ENCODE results near the gene SMKR1.
"Not testable (repeated sequence)": the region's sequence is repeated elsewhere in the genome, so short reads cannot be mapped to it uniquely, and the experiment has no call there.

The SMKR1 gene

GRCh38 chr7:129501760-129502707, at the start of gene SMKR1:
Gene SMKR1, plus strand, starts transcription at chr7:129502531. Its CDS starts 294 bp downstream, at chr7:129502825.
- no peak for DNase-seq (ENCODE audit: low read depth, low spot score)

GRCh38 chr7:129452589-129453231, 49.6 kb upstream of the SMKR1 start:
- DNase-seq (ENCODE audit: low read depth, low spot score) = no peak

DNA sequence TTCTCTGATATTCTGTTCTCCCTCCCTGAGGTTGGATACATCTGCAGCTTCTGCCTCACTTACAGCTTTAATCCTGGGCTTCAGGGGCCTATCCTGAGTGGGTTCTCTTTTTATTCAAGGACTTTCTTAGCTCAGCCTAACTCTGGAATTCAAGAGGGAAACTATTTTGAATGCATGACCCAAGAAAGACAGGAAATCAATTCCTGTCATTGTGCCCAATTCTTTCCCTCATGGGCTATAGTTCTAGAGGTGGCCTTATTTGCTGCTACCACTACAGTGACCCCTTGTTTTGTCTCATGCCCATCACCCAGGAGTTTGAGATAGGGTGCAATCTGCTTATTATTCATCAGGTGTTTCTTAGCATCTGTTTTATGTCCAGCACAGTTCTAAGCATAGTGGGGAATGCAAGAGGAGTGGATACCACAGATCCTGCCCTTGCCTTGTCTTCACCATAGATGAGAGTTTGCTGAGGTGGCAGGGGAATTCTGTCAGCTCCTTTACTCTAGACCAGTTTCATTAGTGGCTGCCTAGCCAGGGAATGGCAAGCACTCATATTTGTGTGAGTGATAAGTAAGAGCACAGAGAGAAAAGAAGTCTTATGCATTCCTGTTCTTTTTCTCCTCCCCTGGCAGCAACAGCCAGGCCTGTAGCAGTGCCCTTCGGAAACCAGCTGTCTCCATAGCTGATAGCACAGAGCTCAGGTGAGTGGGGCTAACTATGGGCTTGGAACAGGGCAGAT, 48.7 kb upstream of the SMKR1 start:
- DNase-seq (ENCODE audit: low read depth, low spot score) = no peak

- DNase-seq (ENCODE audit: low read depth, low spot score) = no peak
Observed at GRCh38 chr7:129454249-129454551, 48.1 kb upstream of the SMKR1 start.

GRCh38 chr7:129456421-129456820, 45.9 kb upstream of the SMKR1 start:
- no peak for DNase-seq (ENCODE audit: low read depth, low spot score)

DNA sequence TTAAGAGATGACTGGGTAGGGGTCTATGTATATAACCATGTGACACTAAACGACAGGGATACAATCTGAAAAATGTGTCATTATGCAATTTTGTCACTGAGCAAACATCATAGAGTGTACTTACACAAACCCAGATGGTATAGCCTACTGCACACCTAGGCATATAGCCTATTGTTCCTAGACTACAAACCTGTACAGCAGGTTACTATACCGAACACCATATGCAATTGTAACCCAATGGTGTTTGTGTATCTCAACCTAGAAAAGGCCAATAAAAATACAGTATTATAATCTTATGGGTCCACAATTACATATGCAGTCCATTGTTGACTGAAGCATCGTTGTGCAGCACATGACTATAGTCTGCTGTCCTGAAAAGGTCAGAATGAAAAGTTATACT, 45.2 kb upstream of the SMKR1 start:
- DNase-seq (ENCODE audit: low read depth, low spot score) = no peak

GRCh38 chr7:129458171-129458570, 44.2 kb upstream of the SMKR1 start:
- DNase-seq (ENCODE audit: low read depth, low spot score) = no peak

DNA sequence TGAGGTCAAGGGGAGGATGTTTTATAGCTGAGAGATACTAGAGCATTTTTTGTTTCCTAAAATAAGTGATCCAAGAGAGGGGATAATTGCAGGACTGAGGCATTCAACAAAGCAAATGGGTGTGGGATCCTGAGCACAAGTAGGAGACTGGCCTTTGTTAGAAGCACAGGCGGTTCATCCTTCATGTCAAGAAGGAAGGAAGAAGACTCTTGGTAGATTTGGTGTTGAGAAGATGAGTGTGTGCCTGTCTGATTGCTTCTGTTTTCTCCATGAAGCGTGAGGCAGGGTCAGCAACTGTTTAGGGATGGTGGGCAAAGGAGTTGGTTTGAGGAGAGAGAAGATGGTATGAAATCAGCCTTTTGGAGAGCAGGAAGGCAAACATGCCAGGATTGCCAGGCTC, 40.5 kb upstream of the SMKR1 start:
- no peak for DNase-seq (ENCODE audit: low read depth, low spot score)

DNA sequence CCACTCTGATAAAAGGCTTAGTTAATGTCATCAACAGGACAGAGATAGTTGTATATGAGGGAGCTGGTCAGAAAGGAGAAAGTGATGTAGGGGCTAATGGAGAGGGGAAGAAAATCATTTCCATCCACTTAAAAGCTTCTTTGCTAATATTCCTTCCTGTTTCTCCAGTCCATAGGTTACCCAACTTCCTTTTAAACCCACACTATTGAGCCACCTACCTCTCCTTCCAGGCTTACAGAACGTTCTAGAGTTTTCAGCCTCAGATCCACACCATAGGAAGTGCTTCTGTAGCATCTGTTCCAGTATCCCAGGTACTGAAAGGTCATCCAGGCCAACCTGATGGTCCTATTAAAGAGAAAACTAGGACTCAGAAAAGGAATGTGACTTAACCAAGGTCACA, 39.9 kb upstream of the SMKR1 start:
- DNase-seq (ENCODE audit: low read depth, low spot score) = no peak

GRCh38 chr7:129464194-129464593, 38.1 kb upstream of the SMKR1 start:
- DNase-seq (ENCODE audit: low read depth, low spot score) = no peak

- no peak for DNase-seq (ENCODE audit: low read depth, low spot score)
Observed at GRCh38 chr7:129465080-129465479, 37.3 kb upstream of the SMKR1 start.

GRCh38 chr7:129466796-129467195, 35.5 kb upstream of the SMKR1 start:
- DNase-seq (ENCODE audit: low read depth, low spot score) = no peak

GRCh38 chr7:129468087-129468486, 34.2 kb upstream of the SMKR1 start:
- no peak for DNase-seq (ENCODE audit: low read depth, low spot score)

- DNase-seq (ENCODE audit: low read depth, low spot score) = no peak
Observed at GRCh38 chr7:129468547-129468946, 33.8 kb upstream of the SMKR1 start.

GRCh38 chr7:129469930-129470329, 32.4 kb upstream of the SMKR1 start:
- no peak for DNase-seq (ENCODE audit: low read depth, low spot score)

GRCh38 chr7:129470411-129470810, 31.9 kb upstream of the SMKR1 start:
- DNase-seq (ENCODE audit: low read depth, low spot score) = no peak

- no peak for DNase-seq (ENCODE audit: low read depth, low spot score)
Observed at GRCh38 chr7:129471402-129471827, 30.9 kb upstream of the SMKR1 start.

- DNase-seq (ENCODE audit: low read depth, low spot score) = not testable (repeated sequence)
Observed at GRCh38 chr7:129475931-129476330, 26.4 kb upstream of the SMKR1 start.

DNA sequence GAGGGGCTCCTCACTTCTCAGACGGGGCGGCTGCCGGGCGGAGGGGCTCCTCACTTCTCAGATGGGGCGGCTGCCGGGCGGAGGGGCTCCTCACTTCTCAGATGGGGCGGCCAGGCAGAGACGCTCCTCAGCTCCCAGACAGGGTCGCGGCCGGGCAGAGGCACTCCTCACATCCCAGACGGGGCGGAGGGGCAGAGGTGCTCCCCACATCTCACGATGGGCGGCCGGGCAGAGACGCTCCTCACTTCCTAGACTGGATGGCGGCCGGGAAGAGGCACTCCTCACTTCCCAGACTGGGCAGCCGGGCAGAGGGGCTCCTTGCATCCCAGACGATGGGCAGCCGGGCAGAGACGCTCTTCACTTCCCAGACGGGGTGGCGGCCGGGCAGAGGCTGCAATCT, 25.9 kb upstream of the SMKR1 start:
- not testable (repeated sequence) for DNase-seq (ENCODE audit: low read depth, low spot score)

DNA sequence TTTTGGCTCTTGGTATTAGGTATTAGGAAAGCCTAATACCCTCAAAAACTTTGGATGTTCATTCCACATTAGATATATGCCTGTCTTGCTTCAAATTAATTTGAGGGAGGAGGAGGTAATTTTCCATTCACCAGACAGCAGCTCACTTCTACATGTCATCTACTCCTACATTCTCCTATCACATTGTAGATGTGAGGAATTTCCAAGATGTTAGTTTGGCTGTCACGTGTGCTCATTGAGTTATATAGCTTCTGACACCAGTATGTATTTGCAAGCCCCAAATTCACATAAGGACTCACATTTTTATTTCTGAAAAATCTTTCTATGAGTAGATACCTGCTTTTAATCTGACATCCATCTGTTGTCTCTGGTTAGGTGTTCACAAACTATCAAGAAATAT, 22.5 kb upstream of the SMKR1 start:
- DNase-seq (ENCODE audit: low read depth, low spot score) = no peak

- no peak for DNase-seq (ENCODE audit: low read depth, low spot score)
Observed at GRCh38 chr7:129480674-129481363, 21.5 kb upstream of the SMKR1 start.

- DNase-seq (ENCODE audit: low read depth, low spot score) = not testable (repeated sequence)
Observed at GRCh38 chr7:129481376-129481775, 21.0 kb upstream of the SMKR1 start.

Measured in brain pericyte (primary cell).